ENCODE results near the gene NR3C2. TPM values are rescaled to one million over a fixed set of nuclear protein-coding genes. Genes with fewer than 3 reads are reported as not detected.

The NR3C2 gene
- polyA plus RNA-seq, 1 experiment, result 0.18 TPM

DNA sequence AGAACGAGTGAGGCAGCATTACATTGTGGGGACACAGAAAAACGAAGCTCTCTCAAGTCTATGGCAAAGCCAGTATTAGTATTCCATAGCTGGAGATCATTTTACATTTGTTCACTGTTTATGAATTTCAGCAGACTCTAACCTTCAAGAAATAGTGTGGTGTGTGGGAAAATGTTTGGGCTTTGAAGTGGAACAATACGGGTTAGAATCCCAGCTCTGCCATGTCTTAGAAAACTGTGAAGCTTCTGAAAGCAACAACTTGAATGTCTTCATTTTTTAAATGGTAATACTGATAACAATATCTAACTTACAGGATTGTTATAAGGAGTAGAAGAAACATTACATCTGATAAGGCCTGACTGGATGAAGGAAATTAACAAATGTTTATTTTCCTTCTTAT is 217.7 kb downstream of the NR3C2 start:
- DNase-seq (ENCODE audit: low read depth), result no peak
- ChIA-PET CTCF (no interaction called here), POLR2A (no interaction called here)
- Histone ChIP-seq H3K4me3 (ENCODE audit: low read depth, low read length) (no peak overlapping the region), H3K36me3 (ENCODE audit: control insufficient read depth, insufficient read depth, low read length) (no peaks in the 10 kb centered on the region), H3K27me3 (ENCODE audit: control insufficient read depth, insufficient read depth, low read length) (no peaks in the 10 kb centered on the region)
- TF ChIP-seq CTCF (IDR thresholded peaks at IDR 0.05; ENCODE audit: insufficient read depth, low read depth, low read length), result no peak

DNA sequence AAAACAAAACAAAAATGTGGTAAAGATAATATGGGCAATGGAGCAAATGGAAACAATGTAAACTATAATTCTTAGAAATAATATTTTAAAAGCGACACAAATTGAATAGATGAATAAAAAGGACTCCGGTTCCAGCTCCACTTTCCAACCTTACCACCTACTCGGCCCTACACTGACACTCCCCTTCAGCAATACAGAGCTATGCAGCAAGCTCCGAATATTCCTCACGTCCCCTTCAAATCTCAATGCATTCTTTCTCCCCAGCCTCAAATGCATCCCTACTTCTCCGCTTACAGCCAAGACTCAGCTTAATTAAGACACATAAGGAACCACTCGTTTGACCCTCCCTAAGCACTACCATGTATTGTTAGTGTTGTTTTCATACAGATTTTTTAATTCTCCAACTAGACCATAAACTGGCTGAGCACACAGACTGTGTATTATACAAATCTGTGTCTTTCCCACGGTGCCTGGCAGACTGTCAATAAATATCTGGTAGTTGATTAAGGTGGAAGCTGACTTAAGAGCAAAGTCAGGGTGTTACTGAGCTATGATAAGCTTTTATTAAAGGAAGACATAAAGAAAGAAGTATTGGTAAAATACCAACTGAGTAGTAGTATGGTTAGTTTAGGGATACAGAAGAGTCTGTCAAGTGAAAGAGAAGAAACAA is 219.1 kb downstream of the NR3C2 start:
- POLR2A ChIA-PET, result no interaction called here
- H3K36me3 ChIP-seq (ENCODE audit: control insufficient read depth, insufficient read depth, low read length), result no peaks in the 10 kb centered on the region
- H3K27me3 ChIP-seq (ENCODE audit: control insufficient read depth, insufficient read depth, low read length), result no peaks in the 10 kb centered on the region
- no peak overlapping the region for H3K4me3 ChIP-seq (ENCODE audit: low read depth, low read length)
- DNase-seq (ENCODE audit: low read depth), result no peak
- TF ChIP-seq CTCF (IDR thresholded peaks at IDR 0.05; ENCODE audit: insufficient read depth, low read depth, low read length), result no peak
- CTCF ChIA-PET, result no interaction called here

- no peak for DNase-seq (ENCODE audit: low read depth)
- POLR2A ChIA-PET, result no interaction called here
- H3K4me3 ChIP-seq (ENCODE audit: low read depth, low read length), result no peak overlapping the region
Measured at GRCh38 chr4:148216866-148217814, 225.1 kb downstream of the NR3C2 start.

DNA sequence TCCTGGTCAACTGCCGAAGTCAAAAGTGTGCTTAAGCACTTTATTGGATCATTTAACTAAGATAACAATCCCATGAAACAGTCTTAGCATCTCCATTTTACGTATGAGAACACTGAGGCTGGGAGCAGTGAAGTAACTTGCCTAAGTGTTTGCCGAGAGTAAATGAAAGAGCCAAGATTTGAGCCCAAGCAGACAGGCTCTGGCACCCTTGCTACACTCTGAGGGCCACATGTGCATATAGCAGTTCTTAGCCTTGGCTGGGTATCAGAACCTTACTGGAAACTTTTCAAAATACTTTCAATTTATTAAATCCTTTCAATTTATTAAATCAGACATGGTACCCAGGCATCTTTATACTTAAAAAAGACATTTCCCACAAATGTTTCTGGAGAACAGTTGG is 225.9 kb downstream of the NR3C2 start:
- ChIA-PET CTCF (no interaction called here), POLR2A (no interaction called here)
- Histone ChIP-seq H3K4me3 (ENCODE audit: low read depth, low read length) (no peak overlapping the region), H3K36me3 (ENCODE audit: control insufficient read depth, insufficient read depth, low read length) (no peaks in the 10 kb centered on the region), H3K27me3 (ENCODE audit: control insufficient read depth, insufficient read depth, low read length) (no peaks in the 10 kb centered on the region)
- no peak for TF ChIP-seq CTCF (IDR thresholded peaks at IDR 0.05; ENCODE audit: insufficient read depth, low read depth, low read length)
- no peak for DNase-seq (ENCODE audit: low read depth)

More at GRCh38 chr4:148216866-148217814, 225.1 kb downstream of the NR3C2 start:
- no peak for TF ChIP-seq CTCF (IDR thresholded peaks at IDR 0.05; ENCODE audit: insufficient read depth, low read depth, low read length)
- Histone ChIP-seq H3K36me3 (ENCODE audit: control insufficient read depth, insufficient read depth, low read length) (no peaks in the 10 kb centered on the region), H3K27me3 (ENCODE audit: control insufficient read depth, insufficient read depth, low read length) (no peaks in the 10 kb centered on the region)
- CTCF ChIA-PET, result interaction anchor here (0.6 kb wide), 1 partner anchor 1391 kb away, joined by 4 read pairs; no protein-coding TSS in a partner anchor

GRCh38 chr4:148215202-148215601 is 227.0 kb downstream of the NR3C2 start:
- no peak for TF ChIP-seq CTCF (IDR thresholded peaks at IDR 0.05; ENCODE audit: insufficient read depth, low read depth, low read length)
- H3K36me3 ChIP-seq (ENCODE audit: control insufficient read depth, insufficient read depth, low read length), result no peaks in the 10 kb centered on the region
- ChIA-PET CTCF (no interaction called here), POLR2A (no interaction called here)
- no peak for DNase-seq (ENCODE audit: low read depth)
- no peak overlapping the region for H3K4me3 ChIP-seq (ENCODE audit: low read depth, low read length)
- H3K27me3 ChIP-seq (ENCODE audit: control insufficient read depth, insufficient read depth, low read length), result no peaks in the 10 kb centered on the region
